GM12873 (cell line): ENCODE measurements around the gene RHOC.

ENCODE experiments used
- TF ChIP-seq, protein P1 (sequence below): IDR thresholded peaks from 2 replicates; pipeline ENCODE4 v1.5.1; 2012; ENCODE audit warnings: low read depth, mild to moderate bottlenecking, moderate library complexity, low read length, control low read depth; ENCODE audit not compliant: insufficient read depth; ENCODE audit errors: missing control alignments

The RHOC gene

DNA sequence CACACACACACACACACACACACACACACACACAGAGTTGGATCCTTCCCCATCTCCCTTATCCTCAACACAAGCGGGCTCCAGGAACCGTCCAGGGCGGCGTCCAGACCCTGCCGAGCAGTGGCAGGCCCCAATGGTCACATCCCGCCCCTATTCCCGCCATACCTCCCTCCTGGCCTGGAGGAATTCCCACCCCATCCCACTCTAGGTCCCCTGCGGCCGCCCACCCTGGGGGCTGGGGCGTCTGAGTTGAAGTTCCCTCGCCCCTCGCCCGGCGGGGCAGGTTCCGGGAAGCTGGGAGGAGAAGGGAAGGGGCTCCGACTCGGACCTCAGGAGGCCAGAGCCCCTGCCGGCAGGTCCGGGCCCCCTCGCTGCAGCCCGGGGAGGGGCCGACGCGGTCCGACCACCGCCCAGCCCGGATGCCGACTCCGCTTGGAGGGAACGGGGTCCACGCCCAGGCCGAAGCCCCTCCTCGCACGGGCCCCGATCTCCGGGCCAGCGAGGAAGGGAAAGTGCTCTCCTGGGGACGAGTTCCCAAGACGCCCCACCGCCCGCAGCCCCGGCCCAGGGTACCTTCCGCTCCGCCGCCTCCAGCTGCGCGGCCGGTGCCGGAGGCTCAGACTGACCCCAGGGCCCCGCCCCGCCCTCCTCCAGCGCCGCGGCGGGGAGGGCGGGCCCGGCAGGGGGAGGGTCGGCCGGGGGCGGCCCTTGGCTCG is at the start of gene RHOC:
RHOC (minus strand) TSS at position 623 of the 716 bp plus-strand sequence. CDS start 3,328 bp downstream, outside the sequence.
- TF ChIP-seq, protein P1, sequence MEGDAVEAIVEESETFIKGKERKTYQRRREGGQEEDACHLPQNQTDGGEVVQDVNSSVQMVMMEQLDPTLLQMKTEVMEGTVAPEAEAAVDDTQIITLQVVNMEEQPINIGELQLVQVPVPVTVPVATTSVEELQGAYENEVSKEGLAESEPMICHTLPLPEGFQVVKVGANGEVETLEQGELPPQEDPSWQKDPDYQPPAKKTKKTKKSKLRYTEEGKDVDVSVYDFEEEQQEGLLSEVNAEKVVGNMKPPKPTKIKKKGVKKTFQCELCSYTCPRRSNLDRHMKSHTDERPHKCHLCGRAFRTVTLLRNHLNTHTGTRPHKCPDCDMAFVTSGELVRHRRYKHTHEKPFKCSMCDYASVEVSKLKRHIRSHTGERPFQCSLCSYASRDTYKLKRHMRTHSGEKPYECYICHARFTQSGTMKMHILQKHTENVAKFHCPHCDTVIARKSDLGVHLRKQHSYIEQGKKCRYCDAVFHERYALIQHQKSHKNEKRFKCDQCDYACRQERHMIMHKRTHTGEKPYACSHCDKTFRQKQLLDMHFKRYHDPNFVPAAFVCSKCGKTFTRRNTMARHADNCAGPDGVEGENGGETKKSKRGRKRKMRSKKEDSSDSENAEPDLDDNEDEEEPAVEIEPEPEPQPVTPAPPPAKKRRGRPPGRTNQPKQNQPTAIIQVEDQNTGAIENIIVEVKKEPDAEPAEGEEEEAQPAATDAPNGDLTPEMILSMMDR = no peak

GRCh38 chr1:112754116-112754628 is 47.2 kb upstream of the RHOC start:
- TF ChIP-seq, protein P1 = no peak

- TF ChIP-seq, protein P1 = no peak
These were observed 41.5 kb upstream of the RHOC start for GRCh38 chr1:112748396-112748795.

DNA sequence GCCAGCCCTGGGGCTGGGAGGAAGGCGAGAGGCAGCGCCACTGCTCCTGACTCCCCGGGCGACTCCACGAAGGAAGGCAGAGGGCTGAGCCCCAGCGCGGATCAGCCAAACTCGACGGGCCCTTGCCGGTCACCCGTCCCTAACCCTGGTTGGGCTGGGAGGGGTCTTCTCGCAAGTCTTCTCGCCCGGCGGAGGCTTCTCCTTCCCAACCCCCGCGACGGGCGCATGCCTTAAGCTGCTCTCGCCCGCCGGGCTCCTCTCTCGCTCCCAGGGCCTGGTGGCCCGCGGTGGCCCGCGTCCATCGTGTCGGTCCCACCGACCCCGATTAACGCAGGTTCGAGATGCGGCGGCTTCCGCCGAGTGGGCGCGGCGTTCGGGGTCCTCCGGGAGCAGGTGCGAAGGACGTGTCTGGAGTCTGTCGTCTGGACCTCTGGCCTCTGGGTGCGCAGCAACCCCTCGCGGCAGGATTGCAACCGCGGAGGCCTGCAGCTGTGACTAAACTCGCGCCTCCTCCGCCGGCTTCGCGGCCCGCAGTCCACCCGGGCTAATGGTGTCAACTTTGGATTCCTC is 37.2 kb upstream of the RHOC start:
- TF ChIP-seq, protein P1 = no peak

DNA sequence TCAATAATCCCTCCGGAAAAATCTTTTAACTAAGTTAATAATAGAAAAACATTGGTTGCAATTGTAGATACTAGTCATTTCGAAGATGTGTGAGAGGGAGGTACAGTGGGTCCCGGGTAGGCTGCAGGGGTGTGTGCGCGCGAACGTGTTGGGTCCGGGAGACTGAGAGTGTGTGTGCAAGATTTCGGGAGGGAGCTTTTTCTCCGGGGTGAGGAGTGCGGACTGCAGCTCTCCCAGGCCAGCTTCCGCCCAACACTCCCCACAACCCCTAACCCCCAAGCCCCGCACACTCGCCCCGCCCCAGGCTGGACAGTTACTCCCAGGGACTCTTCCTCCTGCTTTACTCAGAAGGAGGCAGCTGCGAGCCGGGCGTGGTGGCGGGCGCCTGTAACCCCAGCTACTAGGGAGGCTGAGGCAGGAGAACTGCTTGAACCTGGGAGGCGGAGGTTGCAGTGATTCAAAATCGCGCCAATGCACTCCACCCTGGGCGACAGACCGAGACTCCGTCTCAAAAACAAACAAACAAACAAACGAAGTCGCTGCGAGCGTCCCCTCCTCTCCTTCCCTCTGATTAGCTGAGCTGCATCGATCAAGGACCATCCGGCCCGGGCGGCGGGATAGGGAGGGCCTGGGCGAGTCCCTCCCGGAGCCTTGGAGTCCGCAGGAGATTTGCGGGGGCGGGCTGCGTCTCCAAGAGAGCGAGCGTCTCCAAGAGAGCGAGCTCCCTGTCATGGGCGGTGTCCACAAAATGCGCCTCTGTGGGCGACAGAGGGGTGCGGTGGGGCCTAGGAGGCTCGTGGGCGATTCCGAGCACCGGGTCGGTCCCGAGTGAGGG is 36.5 kb upstream of the RHOC start:
- TF ChIP-seq, protein P1 = no peak

GRCh38 chr1:112737573-112737972 is 30.6 kb upstream of the RHOC start:
- TF ChIP-seq, protein P1 = no peak

DNA sequence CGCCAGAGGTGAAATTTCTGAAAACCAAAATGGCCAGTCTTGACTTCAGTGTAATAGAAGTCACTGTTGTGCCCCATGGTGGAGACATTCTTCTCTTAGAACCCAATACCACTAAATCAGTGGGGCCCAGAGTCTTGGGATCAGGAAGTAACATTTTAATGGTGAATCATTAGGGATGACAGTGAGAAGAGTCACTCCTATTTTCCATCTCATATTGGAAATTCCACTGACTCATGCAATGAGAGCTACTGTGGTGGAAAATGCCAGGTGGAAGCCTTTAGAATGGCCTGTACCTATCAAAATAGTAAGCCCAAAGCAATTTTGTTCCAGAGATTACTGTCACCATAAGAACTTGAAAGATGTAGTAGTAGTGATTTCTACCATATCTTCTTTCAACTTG is 28.8 kb upstream of the RHOC start:
- TF ChIP-seq, protein P1 = no peak
